Prostate gland (tissue), 2 donors: ENCODE data around the gene UNC119B. TPM values are rescaled to one million over a fixed set of nuclear protein-coding genes. Genes with fewer than 3 reads are reported as not detected.
"Not testable (repeated sequence)": the region's sequence is repeated elsewhere in the genome, so short reads cannot be mapped to it uniquely, and the experiment has no call there.

Experiments used
- DNase-seq: peaks from one replicate; pipeline ENCODE4 v3.0.0-alpha.2; 2019; ENCODE audit warnings: low spot score
- H3K27ac ChIP-seq, 2 donors: fragments of 200-600 bp; sonication (generic); 2 replicates each; pipeline ENCODE4 v1.5.1; 2017 to 2019
- H3K27me3 ChIP-seq: fragments of 200-600 bp; sonication (generic); replicated peaks from 2 replicates; pipeline ENCODE4 v1.5.1; 2019; ENCODE audit not compliant: insufficient read depth
- H3K36me3 ChIP-seq, 2 donors: fragments of 200-600 bp; sonication (generic); 1 replicate in 1 of 2; 2 replicates in 1 of 2; pipeline versions ENCODE4 v1.5.1 to v1.8.1; 2017 to 2019
- H3K4me1 ChIP-seq: fragments of 200-600 bp; sonication (generic); replicated peaks from 2 replicates; pipeline ENCODE4 v1.5.1; 2019
- H3K4me3 ChIP-seq, 2 donors: fragments of 200-600 bp; sonication (generic); 2 replicates each; pipeline ENCODE4 v1.5.1; 2017 to 2019
- H3K9me3 ChIP-seq: fragments of 200-600 bp; sonication (generic); 2 replicates; pipeline ENCODE4 v1.5.1; 2017
- CTCF ChIP-seq, 4 experiments: fragments of 200-600 bp in 2 of 4; fragments of 450-650 bp in 2 of 4; sonication (generic) in 2 of 4; IDR thresholded peaks; 1 replicate in 3 of 4; 2 replicates in 1 of 4; pipeline ENCODE4 v1.5.1; 2016 to 2019; ENCODE audit warnings: antibody characterized with exemption in 4 of 4, mild to moderate bottlenecking in 2 of 4, moderate library complexity in 2 of 4
- POLR2A ChIP-seq: fragments of 450-650 bp; IDR thresholded peaks from one replicate; pipeline ENCODE4 v1.6.1; 2016; ENCODE audit warnings: antibody characterized with exemption, mild to moderate bottlenecking
- POLR2AphosphoS5 ChIP-seq: sonication (generic); formaldehyde crosslinking; IDR thresholded peaks from one replicate; pipeline ENCODE4 v1.6.1; 2017; ENCODE audit warnings: antibody characterized with exemption
- WGBS: methylation state at CpG from one replicate; pipeline ENCODE4 v1.1.5; 2018; 5-methylcytosine and 5-hydroxymethylcytosine counted together
- intact Hi-C: fragments of 100-400 bp; cut with DNase I; formaldehyde crosslinking; loops from one replicate; pipeline ENCODE4 v1.14.2; 2022
- total RNA-seq, 2 donors: library from RNA; depleted of rRNA; stranded (reverse); fragments of >200 nt; gene quantifications; one replicate each; pipeline ENCODE4 v1.1.0, GENCODE V29; 2016

Gene UNC119B
- total RNA-seq, 2 donors from 2014 or later = 26.0 to 41.9 TPM

DNA sequence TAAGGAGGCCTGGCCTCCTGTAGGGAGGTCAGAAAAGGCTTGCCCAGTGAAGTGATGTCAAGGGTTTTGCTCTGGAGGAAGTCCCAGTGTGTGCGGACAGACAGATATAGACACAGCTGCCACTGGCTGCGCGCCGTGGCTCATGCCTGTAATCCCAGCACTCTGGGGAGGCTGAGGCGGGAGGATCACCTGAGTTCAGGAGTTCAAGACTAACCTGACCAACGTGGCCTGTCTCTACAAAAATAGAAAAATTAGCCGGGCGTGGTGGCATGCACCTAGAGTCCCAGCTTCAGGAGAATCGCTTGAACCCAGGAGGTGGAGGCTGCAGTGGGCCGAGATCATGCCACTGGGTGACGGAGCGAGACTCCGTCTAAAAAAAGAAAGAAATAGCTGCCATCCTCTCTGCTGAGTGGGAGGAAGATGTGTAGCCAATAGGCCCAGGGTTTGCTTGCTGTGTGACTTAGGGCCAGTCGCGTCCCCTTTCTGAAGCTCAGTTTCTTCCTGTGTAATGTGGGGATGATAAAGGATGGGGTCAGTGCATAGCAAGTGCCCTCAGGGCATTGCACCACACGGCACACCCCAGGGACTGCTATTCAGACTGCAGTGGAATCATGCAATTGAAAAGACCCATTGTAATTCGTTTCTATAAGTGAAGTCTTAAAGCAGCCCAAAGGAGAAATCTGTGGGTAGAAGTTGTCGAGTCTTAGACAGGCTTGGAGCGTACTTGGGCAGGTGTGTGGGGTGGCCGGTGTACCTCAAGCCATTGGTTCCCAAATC lies 42.0 kb upstream of the UNC119B start:
- H3K36me3 ChIP-seq = no peaks in the 10 kb centered on the region
- intact Hi-C loops = no loop called here
- DNase-seq = no peak
- no peak for TF ChIP-seq POLR2AphosphoS5
- no peak for TF ChIP-seq CTCF (IDR thresholded peaks at IDR 0.05)
- TF ChIP-seq POLR2A = no peak
- no peaks in the 10 kb centered on the region for H3K9me3 ChIP-seq
- H3K4me3 ChIP-seq = no peak overlapping the region
- 83% methylated on average over 20 of the region's 20 CpGs for WGBS
- no peak overlapping the region for H3K27ac ChIP-seq
- H3K27me3 ChIP-seq = no peaks in the 10 kb centered on the region
- no peaks in the 10 kb centered on the region for H3K4me1 ChIP-seq

GRCh38 chr12:120668868-120669840 lies 41.1 kb upstream of the UNC119B start:
- TF ChIP-seq CTCF (IDR thresholded peaks at IDR 0.05) = no peak
- no peak for TF ChIP-seq POLR2A
- TF ChIP-seq POLR2AphosphoS5 = no peak
- Histone ChIP-seq H3K36me3 (no peaks in the 10 kb centered on the region), H3K27ac (no peak overlapping the region), H3K4me1 (no peaks in the 10 kb centered on the region), H3K9me3 (no peaks in the 10 kb centered on the region), H3K27me3 (no peaks in the 10 kb centered on the region), H3K4me3 (no peak overlapping the region)
- intact Hi-C loops = no loop called here
- DNase-seq = no peak
- WGBS = 46% methylated on average over 19 of the region's 19 CpGs

DNA sequence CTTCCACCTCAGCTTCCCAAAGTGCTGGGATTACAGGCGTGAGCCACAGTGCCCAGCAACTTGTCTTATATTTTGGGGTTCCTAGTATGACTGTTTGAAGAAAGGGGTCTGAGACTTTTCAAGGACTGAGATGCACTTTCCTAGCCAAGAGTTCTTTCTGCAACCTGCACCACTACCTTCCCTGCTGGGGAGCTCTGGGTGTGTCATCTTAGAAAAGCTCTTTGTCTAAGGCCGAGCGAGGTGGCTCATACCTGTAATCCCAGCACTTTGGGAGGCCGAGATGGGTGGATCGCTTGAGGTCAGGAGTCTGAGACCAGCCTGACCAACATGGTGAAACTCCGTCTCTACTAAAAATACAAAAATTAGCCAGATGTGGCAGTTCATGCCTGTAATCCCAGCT lies 40.0 kb upstream of the UNC119B start:
- DNase-seq, H3K36me3 ChIP-seq, H3K27ac ChIP-seq, H3K4me1 ChIP-seq, intact Hi-C loops, H3K4me3 ChIP-seq, H3K27me3 ChIP-seq, H3K9me3 ChIP-seq: not testable (repeated sequence)
- WGBS = 95% methylated on average over 6 of the region's 6 CpGs

DNA sequence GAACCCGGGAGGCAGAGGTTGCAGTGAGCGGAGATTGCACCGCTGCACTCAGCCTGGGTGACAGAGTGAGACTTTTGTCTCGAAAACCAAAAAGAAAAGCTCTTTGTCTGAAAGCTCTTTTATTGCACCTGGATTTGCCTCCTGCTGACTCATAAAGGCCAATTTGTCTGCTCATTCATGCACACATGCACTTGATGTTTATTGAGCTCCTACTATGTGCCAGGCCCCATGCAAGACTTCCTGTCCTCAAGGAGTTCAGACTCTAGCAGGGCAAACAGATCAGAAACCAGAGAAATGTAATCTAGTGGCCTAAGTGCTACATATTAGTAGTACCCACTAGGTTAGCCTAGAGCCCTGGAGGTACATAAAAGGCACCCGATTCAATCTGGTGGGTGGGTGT lies 39.6 kb upstream of the UNC119B start:
- WGBS = 80% methylated on average over 5 of the region's 5 CpGs
- intact Hi-C loops = no loop called here

More for the DNA sequence above, 39.6 kb upstream of the UNC119B start:
- no peaks in the 10 kb centered on the region for H3K4me1 ChIP-seq
- no peaks in the 10 kb centered on the region for H3K9me3 ChIP-seq
- H3K27me3 ChIP-seq = no peaks in the 10 kb centered on the region
- H3K36me3 ChIP-seq = no peaks in the 10 kb centered on the region
- H3K4me3 ChIP-seq = no peak overlapping the region
- H3K27ac ChIP-seq = no peak overlapping the region
- TF ChIP-seq CTCF (IDR thresholded peaks at IDR 0.05) = no peak
- no peak for DNase-seq
